ENCODE measurements around the gene SLC16A12. TPM values are rescaled to one million over a fixed set of nuclear protein-coding genes. Genes with fewer than 3 reads are reported as not detected.

The SLC16A12 gene
- total and polyA plus RNA-seq, 10 of the 15 experiments (the other 5 are each of a cell fraction or from before 2014, with no cell fraction given) = not detected

DNA sequence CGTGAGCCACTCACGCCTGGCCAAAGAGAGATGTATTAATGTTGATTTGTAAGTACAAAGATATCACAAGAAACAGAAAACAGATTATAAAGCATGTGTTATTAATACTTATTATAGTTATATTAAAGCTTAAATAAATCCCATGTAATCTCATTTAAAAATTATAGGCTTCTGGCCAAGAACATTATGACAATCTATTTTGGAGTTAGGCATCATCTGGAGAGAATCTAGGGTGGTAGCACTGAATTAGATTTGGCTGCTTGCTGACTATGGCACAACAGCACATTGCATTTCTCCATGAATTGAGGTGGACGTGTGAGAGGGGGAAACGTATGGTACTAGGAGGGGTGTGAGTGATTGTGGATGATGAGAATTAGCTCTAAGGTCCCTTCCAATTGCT is 16.8 kb upstream of the SLC16A12 start (continued):
- TF ChIP-seq, protein P1, sequence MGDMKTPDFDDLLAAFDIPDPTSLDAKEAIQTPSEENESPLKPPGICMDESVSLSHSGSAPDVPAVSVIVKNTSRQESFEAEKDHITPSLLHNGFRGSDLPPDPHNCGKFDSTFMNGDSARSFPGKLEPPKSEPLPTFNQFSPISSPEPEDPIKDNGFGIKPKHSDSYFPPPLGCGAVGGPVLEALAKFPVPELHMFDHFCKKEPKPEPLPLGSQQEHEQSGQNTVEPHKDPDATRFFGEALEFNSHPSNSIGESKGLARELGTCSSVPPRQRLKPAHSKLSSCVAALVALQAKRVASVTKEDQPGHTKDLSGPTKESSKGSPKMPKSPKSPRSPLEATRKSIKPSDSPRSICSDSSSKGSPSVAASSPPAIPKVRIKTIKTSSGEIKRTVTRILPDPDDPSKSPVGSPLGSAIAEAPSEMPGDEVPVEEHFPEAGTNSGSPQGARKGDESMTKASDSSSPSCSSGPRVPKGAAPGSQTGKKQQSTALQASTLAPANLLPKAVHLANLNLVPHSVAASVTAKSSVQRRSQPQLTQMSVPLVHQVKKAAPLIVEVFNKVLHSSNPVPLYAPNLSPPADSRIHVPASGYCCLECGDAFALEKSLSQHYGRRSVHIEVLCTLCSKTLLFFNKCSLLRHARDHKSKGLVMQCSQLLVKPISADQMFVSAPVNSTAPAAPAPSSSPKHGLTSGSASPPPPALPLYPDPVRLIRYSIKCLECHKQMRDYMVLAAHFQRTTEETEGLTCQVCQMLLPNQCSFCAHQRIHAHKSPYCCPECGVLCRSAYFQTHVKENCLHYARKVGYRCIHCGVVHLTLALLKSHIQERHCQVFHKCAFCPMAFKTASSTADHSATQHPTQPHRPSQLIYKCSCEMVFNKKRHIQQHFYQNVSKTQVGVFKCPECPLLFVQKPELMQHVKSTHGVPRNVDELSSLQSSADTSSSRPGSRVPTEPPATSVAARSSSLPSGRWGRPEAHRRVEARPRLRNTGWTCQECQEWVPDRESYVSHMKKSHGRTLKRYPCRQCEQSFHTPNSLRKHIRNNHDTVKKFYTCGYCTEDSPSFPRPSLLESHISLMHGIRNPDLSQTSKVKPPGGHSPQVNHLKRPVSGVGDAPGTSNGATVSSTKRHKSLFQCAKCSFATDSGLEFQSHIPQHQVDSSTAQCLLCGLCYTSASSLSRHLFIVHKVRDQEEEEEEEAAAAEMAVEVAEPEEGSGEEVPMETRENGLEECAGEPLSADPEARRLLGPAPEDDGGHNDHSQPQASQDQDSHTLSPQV (IDR thresholded peaks at IDR 0.05) = no peak
- TF ChIP-seq MEF2A (IDR thresholded peaks at IDR 0.05; ENCODE audit: insufficient read depth, low read depth, low read length) (no peak), TCF7 (IDR thresholded peaks at IDR 0.05; ENCODE audit: borderline replicate concordance) (no peak), HCFC1 (IDR thresholded peaks at IDR 0.05; ENCODE audit: low read length) (no peak)

- DNase-seq (ENCODE audit: low read depth, low spot score) (no peak), ATAC-seq (no peak), FAIRE-seq (no peak)
- Histone ChIP-seq H3K9ac (ENCODE audit: control insufficient read depth, insufficient read depth, low read length) (no peak overlapping the region), H2AFZ (ENCODE audit: control insufficient read depth, low read depth, low read length) (no peak overlapping the region), H3K4me3 (no peak overlapping the region), H3K27me3 (replicated peaks in 1 of 2; ENCODE audit: control insufficient read depth in 2 of 2, insufficient read depth in 2 of 2, low read length in 1 of 2) (no peaks in the 10 kb centered on the region), H3K4me2 (ENCODE audit: control insufficient read depth, insufficient read depth) (no peak overlapping the region), H3K79me2 (ENCODE audit: control insufficient read depth, insufficient read depth, low read length) (no peaks in the 10 kb centered on the region), H3K27ac (ENCODE audit: control insufficient read depth, insufficient read depth) (no peak overlapping the region), H4K20me1 (ENCODE audit: control insufficient read depth, insufficient read depth) (no peaks in the 10 kb centered on the region), H3K9me3 (replicated peaks; ENCODE audit: control insufficient read depth, insufficient read depth, low read length) (no peaks in the 10 kb centered on the region; the same call in 2 of the 3 replicates), H3K4me1 (ENCODE audit: control insufficient read depth, insufficient read depth, low read length) (no peaks in the 10 kb centered on the region), H3K36me3 (ENCODE audit: control insufficient read depth in 2 of 2, insufficient read depth in 2 of 2, low read length in 1 of 2) (no peaks in the 10 kb centered on the region)
- ChIA-PET POLR2A (no interaction called here), CTCF (no interaction called here), SMC1A (ENCODE audit: uncharacterized antibody, unreplicated experiment) (interaction anchor here (2.3 kb wide), 1 partner anchor 12 kb away, joined by 5 read pairs; no protein-coding TSS in a partner anchor), RAD21 (ENCODE audit: unreplicated experiment) (no interaction called here)
- intact Hi-C loops (cut with micrococcal nuclease; ENCODE audit: unreplicated experiment) = no loop called here
- BruUV-seq (replicated peaks) = no TSS peak
- in situ Hi-C loops (cut with MboI) = loop anchor here (10.0 kb wide), 1 partner anchor 126 kb away; no protein-coding TSS in a partner anchor
- WGBS (ENCODE audit: insufficient coverage, insufficient replicate concordance, low lambda C conversion rate, missing lambda C conversion rate) = 61% methylated on average over 5 of the region's 5 CpGs
- TF ChIP-seq CHD4 (IDR thresholded peaks at IDR 0.05) = no peak
Measured at GRCh38 chr10:89550509-89550908, 15.1 kb upstream of the SLC16A12 start.
